Measurements from ENCODE around the gene PLEKHD1.

DNA sequence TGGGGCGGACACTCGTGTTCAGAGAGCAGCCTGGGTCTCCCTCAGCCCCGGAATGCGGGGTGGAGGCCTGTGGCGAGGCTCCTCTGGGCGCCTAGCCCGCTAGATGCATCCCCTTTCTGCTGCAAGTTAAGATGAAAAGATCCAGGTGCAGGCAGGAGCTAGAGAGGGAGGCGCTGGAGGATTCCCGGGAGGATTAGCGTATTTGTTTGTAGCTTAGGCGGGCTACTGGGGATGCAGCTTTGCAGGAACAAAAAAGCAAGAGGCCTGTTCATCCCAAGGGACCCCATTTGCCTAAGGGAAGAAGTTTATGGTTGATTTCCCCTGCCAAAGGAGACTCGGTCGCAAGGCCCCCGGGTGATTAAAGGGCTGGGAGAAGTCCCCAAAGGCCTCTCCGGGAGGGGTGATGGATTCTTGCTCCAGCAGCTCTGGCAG is 89.3 kb downstream of the PLEKHD1 start:
- no peak for TF ChIP-seq CEBPB (IDR thresholded peaks at IDR 0.05)
- TF ChIP-seq, protein P1, sequence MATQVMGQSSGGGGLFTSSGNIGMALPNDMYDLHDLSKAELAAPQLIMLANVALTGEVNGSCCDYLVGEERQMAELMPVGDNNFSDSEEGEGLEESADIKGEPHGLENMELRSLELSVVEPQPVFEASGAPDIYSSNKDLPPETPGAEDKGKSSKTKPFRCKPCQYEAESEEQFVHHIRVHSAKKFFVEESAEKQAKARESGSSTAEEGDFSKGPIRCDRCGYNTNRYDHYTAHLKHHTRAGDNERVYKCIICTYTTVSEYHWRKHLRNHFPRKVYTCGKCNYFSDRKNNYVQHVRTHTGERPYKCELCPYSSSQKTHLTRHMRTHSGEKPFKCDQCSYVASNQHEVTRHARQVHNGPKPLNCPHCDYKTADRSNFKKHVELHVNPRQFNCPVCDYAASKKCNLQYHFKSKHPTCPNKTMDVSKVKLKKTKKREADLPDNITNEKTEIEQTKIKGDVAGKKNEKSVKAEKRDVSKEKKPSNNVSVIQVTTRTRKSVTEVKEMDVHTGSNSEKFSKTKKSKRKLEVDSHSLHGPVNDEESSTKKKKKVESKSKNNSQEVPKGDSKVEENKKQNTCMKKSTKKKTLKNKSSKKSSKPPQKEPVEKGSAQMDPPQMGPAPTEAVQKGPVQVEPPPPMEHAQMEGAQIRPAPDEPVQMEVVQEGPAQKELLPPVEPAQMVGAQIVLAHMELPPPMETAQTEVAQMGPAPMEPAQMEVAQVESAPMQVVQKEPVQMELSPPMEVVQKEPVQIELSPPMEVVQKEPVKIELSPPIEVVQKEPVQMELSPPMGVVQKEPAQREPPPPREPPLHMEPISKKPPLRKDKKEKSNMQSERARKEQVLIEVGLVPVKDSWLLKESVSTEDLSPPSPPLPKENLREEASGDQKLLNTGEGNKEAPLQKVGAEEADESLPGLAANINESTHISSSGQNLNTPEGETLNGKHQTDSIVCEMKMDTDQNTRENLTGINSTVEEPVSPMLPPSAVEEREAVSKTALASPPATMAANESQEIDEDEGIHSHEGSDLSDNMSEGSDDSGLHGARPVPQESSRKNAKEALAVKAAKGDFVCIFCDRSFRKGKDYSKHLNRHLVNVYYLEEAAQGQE (IDR thresholded peaks at IDR 0.05; ENCODE audit: low read depth): no peak
